Astrocyte of the cerebellum (primary cell): ENCODE measurements around the gene CBLN3.

Source experiments
- DNase-seq: peaks from one replicate; pipeline ENCODE4 v3.0.0-alpha.2; 2011; ENCODE audit warnings: low read depth
- H3K4me3 ChIP-seq: 2 replicates; pipeline ENCODE4 v1.5.1; 2011; ENCODE audit warnings: mild to moderate bottlenecking, low read depth, low read length, moderate library complexity
- CTCF ChIP-seq: IDR thresholded peaks from 2 replicates; pipeline ENCODE4 v1.5.1; 2012; ENCODE audit warnings: low read length, low read depth, moderate library complexity, mild to moderate bottlenecking; ENCODE audit errors: missing control alignments
- in situ Hi-C: cut with HindIII; loops from 2 replicates; pipeline ENCODE4 v1.10.0; 2017; ENCODE audit warnings: low sequenced_read_pairs

Gene CBLN3

GRCh38 chr14:24399447-24399822 lies 30.0 kb downstream of the CBLN3 start:
- in situ Hi-C loops, result no loop called here
- H3K4me3 ChIP-seq, result peak overlapping the region; percentile 57
- no peak for TF ChIP-seq CTCF
- no peak for DNase-seq

- no peak for DNase-seq
- in situ Hi-C loops, result no loop called here
- H3K4me3 ChIP-seq, result peak within 1 kb of the TSS; percentile 57
- TF ChIP-seq CTCF, result no peak
These were observed 30.6 kb downstream of the CBLN3 start, which contains the start of gene NYNRIN for GRCh38 chr14:24398653-24399446. NYNRIN (plus strand) TSS chr14:24399003; CDS start chr14:24399247, 244 bp downstream.

GRCh38 chr14:24398293-24398652 lies 31.2 kb downstream of the CBLN3 start:
- TF ChIP-seq CTCF, result no peak
- peak overlapping the region; percentile 57 for H3K4me3 ChIP-seq
- DNase-seq, result no peak
- in situ Hi-C loops, result no loop called here

- in situ Hi-C loops, result no loop called here
- no peak for DNase-seq
- H3K4me3 ChIP-seq, result no peak overlapping the region
- no peak for TF ChIP-seq CTCF
These were observed 31.7 kb downstream of the CBLN3 start for GRCh38 chr14:24397639-24398292.

- TF ChIP-seq CTCF, result no peak
- H3K4me3 ChIP-seq, result no peak overlapping the region
- in situ Hi-C loops, result no loop called here
- no peak for DNase-seq
These were observed 33.6 kb downstream of the CBLN3 start for GRCh38 chr14:24395609-24396582.

- in situ Hi-C loops, result no loop called here
- DNase-seq, result no peak
- no peak overlapping the region for H3K4me3 ChIP-seq
- no peak for TF ChIP-seq CTCF
These were observed 35.2 kb downstream of the CBLN3 start for GRCh38 chr14:24394275-24394674.
